ENCODE measurements around the gene DNAH1.

The DNAH1 gene

DNA sequence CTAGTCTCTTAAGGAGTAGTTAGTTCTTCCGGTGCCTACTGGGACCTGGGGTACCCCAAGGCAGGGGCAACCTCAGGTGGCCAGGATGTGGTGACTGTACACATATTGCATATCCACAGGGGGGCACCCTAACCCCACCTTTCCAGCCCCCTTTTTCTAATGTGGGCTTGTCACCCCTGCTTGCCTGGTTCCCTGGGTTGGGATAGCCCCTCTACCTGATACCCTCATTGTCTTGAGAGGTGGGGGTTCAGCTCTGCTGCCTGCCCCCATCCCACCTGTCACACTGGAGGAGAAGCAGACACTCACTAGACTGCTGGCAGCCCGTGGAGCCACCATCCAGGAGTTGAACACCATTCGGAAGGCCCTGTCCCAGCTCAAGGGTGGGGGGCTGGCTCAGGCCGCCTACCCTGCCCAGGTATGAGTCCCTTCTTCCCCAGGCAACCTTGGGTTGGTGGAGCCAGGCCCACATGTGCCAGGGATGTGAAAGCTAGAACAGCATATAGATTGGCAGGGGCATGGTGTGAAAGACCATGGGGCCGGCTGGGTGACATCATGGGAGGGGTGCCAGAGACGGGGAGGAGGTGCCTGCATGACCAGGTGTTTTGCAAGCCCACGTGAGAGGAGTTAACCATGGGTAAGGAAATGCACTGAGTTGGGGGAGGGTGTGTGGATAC is 24.5 kb upstream of the DNAH1 start:
- DNase-seq, result peak; percentile 56 to 64

DNA sequence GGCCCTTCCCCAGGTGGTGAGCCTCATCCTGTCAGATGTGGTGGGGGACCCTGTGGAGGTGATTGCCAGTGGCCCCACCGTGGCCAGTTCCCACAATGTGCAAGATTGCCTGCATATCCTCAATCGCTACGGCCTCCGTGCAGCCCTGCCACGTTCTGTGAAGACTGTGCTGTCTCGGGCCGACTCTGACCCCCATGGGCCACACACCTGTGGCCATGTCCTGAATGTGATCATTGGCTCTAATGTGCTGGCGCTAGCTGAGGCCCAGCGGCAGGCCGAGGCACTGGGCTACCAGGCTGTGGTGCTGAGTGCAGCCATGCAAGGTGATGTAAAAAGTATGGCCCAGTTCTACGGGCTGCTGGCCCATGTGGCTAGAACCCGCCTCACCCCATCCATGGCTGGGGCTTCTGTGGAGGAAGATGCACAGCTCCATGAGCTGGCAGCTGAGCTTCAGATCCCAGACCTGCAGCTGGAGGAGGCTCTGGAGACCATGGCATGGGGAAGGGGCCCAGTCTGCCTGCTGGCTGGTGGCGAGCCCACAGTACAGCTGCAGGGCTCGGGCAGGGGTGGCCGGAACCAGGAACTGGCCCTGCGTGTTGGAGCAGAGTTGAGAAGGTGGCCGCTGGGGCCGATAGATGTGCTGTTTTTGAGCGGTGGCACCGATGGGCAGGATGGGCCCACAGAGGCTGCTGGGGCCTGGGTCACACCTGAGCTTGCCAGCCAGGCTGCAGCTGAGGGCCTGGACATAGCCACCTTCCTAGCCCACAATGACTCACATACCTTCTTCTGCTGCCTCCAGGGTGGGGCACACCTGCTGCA is 23.7 kb upstream of the DNAH1 start:
- no peak for DNase-seq

DNA sequence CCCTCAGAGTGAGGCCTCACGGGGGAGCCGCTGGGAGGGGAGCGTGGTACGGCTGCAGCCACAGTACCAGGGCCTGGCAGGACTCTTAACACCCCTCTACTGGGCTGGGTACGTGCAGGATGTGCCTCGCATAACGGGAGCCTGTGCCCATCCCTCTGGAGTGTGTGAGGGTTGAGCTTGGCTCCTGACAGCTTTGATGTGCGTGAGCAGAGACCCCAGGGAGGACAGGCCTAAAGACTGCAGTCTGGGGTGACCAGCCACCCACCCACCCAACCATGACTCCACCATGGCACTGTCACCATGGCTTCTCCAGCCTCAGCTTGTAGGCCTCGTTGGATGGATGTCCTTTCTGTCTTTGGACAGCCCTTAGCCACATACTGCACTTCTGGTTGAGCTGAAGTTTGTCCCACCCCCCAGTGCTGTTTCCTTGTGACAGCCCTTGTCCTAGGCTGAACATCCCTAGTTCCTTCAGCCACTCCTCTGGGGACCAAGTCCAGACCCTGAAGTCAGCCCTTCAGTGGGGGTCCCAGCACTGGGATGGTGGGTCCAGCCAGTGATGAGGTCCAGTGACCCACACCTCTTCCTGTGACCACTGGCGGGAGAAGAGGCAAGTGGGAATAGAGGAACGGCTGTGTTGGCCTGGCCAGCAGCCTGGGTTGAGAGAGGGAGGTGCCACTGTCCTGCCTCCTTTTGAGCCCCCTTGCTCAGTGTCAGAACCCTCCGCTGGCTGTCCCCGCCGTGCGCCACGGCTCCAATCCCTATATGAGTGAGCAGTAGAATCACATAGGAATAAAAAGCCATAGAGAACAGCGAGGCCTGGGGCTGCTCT is 22.4 kb upstream of the DNAH1 start:
- DNase-seq, result no peak

DNA sequence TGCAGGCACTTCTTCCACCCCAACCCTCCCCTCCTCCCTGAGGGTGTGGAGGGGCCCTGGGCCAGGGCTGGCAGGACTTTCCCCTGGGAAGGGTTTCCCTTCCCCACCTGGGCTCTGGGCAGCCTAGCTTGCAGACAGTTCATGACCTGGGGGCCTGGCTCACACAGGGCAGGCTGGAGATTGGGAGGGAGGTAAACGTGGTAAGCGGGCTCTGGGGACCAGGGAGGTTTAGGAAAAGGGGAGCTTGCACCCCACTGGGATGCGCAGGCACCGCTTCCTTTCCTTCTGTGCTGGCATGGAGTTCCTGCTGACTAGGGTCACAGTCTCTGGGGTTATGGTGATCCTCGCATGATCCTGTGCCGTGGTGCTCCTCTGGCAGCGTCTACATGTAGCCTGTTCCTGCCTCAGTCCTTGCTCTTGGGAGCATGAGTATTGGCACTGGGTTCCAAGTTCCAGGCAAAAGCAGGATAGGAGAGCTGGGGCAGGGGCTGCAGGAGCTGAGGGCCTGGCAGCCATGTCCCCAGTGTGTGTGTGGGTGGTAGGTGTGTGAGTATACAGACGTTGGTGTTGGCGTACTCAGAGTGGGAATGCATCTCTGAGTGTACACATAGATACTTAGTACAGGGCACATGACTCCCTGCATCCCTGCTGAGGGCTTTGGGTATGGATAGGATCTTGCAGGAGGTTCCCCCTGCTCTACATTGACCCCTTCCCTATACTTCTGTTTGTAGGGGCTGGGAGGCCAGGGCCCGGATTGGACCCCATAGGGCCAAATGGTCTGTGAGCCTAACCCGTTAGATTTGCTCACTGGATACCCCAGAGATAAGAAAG is 21.6 kb upstream of the DNAH1 start:
- DNase-seq, result no peak

- no peak for DNase-seq
These were observed 20.4 kb upstream of the DNAH1 start for GRCh38 chr3:52295671-52296208.

- no peak for DNase-seq
These were observed 18.6 kb upstream of the DNAH1 start for GRCh38 chr3:52297242-52298148.

DNA sequence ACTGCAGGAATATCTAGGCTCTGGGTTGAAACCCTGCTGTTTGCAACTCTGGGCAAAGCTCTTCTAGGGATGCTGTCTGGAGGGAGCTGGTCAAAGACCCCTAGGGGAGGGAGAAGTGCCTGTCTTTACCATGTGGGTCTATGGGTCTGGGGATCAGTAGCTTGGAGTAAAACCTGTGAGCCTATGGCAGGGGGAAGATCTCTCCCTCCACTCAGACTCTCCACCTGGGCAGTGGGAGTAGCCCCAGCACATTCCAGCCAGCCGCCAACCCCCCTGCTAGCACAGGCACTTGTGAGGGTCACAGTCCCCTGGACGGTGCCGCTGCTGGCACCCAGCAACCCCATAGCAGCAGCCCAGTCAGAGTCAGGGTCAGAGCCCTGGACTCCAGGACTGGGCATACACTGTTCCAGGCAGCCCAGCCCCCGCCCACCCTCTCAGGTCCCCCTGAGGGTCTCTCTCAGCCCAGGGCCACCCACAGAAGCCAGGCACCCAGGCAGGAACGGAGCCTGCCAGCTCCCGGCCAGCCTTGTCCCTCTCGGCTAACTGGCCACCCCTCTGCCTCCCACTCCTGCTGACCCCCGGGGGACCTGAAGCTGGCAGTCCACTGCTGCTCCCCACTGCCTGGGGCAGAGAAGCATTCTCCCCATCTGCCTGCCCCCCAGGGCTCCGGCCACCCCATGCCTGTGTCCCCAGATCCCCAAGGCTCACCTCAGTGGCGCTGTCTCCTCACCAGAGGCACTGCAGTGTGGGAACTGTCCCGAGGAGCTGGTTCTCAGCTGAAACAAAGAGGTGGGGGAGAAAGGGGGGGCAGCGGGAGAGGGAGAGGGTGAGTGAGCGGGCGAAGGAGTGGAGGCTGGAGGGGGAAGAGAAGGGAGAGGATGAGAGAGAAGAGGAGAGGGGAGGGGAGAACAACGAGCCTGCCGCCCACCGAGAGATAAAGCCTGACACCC is 17.7 kb upstream of the DNAH1 start:
- DNase-seq, result no peak

DNA sequence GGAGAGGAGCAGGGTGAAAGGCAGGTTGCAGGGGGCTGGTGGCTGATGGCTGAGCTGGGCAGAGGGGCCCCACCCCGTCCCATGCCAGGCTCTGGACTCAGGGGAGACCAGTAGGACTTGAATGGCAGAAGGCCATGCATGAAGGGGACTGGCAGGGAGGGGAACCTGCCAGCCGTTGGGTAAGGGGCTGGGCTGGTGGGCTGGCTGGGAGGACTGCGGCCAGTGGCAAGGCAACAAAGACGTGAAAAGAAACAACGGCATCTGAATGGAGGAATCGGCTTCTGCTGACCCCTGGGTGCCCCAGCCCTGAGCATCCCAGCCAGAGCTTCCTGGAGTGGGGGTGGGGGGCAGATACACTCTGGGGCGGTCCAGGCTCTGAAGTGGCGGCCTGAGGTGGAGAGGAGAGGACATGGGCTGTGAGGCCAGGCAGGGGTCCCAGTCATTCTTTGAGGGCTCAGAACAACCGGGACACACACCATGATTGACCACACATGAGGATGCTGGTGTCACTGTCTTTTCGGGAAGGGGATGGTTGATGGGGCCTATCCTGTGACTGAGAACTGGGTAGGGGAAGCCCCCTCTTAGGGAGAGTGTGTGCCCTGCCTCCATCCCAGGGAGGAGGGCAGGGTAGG is 16.8 kb upstream of the DNAH1 start:
- DNase-seq, result no peak

GRCh38 chr3:52299879-52300611 is 16.1 kb upstream of the DNAH1 start:
- no peak for DNase-seq

DNA sequence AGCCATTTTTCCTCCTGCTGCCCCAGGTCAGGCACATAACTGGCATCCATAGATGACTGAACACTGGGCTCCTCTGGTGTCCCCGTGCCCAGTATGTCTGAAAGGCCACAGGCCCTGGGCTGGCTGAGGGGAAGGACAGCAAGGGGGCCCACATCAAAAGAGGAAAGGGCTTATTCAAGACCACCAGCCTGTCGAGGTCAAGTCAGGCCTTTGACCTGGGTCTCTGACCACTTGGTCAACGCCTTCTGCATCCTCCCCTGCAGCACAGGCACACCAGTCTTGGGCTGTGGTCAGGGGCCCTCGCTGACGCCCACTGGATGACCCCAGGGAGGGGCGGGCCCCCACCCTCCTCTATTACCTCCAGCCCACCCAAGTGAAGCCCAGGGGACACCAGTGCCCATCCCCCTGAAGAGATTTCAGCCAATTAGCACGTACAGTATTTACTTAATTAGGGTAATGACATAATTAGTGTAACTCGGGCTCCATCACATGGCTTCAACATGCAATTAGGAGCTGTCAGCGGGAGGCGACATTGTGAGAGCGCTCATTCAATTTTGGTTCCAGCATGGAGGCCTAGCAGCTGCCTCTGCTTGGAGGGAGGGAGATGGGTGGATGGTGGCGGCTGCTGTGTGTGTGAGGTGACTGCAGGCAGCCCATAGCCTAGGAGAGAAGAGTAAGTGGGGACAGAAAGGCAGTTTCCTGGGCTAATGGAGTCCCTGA is 13.5 kb upstream of the DNAH1 start:
- no peak for DNase-seq

DNA sequence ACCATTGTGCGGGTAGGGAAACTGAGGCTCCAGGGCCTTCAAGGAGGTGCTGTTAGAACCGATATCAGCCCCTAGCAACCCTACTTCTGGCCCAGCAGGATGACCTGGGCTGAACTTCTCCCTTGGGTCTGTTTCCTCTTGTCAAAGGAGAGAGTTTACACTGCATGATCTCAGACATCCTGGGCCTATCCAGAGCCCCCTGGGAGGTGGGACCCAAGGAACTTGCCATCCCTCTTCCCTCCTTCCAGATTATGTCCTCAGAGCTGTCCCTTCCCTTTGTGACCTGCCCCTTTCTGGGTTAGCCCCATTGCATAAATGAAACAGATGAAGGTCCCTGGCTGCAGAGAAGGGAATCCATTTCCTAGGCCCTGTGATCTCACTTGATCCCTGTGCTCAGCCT is 12.3 kb upstream of the DNAH1 start:
- no peak for DNase-seq

DNA sequence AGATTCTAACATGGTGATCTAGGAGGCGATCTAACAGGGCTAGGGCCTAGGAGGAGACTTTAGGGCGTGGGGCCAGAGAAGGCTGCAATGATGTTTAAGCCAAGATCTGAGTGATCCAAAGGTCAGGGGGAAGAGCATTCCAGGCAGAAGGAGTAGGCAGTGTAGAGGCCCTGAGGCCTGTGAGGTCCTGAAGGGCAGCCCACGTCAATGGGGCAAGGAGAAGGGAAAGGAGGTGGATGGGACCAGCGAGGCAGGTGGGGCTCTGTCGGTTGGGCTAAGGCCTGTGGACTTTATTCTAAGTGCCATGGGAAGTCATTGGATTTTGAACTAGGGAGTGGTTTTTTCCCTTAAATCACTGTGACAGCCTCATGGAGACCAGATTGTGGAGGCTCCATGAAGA is 10.2 kb upstream of the DNAH1 start:
- DNase-seq, result no peak

DNA sequence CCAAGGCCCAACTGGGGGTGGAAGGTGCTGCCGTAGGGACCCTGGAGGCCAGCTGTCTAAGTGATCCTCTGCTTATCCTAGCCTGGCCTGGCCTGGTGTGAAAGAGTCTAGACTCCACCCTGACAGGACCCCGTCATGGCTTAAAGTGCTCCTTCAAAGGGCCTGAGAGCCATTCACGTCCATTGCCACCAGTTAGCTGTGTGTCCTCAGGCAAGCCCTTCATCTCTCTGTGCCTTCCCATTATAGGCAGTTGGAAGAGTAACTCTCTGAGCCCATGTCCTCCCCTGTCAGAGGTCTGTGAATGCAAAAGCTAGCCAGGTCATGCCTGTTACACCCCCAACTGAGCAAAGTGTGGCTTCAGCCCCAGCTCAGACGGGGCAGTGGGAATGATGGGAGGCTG is 9.1 kb upstream of the DNAH1 start:
- DNase-seq, result no peak

DNA sequence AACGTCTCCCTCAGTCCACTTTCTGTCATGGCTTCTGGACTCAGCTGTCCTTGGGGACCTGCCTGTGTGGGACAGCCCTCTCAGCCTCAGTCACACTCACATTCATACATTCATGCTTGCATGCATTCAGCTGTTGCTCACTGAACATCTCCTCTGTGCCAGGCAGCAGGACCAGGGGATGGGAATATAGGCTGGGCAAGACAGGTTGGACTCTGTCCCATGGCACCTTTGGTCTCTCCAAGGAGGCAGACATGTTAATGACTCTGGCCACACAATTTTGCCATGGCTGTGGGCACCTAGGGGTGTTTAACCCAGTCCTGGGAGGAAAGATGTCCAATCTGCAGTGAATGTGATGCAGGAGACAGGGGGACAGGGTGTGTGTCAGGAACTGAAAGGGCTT is 7.8 kb upstream of the DNAH1 start:
- DNase-seq, result no peak

- peak; percentile 55 to 63 for DNase-seq
These were observed 5.1 kb upstream of the DNAH1 start for GRCh38 chr3:52310861-52311575.

DNA sequence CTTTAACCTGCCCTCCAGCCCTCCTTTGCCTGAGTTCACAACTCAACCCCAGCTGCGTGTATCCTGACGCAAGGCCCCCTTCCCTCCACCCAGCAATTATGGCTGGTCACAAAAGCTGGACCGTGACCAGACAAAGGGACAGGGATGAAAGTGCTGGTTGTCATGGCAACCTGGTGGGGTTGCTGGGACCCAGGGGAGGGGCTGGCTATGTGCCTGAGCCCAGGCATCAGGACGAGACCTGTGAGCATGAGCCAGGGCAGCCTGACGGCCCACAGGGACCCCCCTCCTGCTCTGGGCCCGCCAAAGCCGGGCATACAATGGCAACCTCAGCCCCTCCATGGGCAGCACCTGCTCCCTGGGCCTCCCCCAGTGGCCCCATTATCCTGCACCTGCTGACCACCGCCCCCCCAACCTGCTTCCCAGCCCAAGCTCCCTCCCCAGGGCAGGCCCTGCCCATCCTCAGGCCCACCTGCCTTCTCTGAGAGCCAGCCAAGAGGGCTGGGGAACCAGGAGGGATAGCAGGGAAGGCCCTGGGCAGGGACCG is 4.5 kb upstream of the DNAH1 start:
- no peak for DNase-seq

DNA sequence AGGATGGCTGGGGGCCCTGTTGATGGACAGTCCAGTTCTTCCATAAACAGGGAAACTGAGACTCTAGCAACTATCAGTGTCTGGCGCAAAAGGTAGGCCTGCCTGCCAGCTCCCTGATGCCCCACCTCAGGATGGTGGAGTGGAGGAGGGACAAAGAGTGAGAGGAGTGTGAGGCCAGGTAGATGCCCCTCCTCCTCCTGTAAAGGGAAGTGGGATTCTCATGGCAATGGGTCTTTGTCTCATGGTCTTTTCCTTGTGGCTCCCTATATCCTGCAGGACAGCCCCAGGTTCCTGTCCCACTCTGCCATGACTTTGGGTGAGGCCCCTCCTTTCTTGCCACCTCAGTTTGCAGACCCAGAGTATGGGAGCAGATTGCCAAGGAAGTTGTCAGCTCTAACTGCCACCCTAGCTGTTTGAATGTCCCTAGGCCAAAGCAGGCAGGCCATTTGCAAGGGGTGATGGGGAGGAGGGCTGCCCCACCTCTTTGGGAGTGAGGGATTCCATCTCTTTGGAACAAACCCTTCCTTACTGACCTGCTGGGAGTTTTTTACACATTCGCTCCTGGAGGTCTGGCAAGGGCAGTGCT is 2.8 kb upstream of the DNAH1 start:
- DNase-seq, result no peak
